Measurements from ENCODE around the gene PYGB. TPM values are rescaled to one million over a fixed set of nuclear protein-coding genes. Genes with fewer than 3 reads are reported as not detected.
"Not testable (repeated sequence)": the region's sequence is repeated elsewhere in the genome, so short reads cannot be mapped to it uniquely, and the experiment has no call there.

Gene PYGB
- total RNA-seq, 1 donor from 2014 or later = 46.6 TPM

DNA sequence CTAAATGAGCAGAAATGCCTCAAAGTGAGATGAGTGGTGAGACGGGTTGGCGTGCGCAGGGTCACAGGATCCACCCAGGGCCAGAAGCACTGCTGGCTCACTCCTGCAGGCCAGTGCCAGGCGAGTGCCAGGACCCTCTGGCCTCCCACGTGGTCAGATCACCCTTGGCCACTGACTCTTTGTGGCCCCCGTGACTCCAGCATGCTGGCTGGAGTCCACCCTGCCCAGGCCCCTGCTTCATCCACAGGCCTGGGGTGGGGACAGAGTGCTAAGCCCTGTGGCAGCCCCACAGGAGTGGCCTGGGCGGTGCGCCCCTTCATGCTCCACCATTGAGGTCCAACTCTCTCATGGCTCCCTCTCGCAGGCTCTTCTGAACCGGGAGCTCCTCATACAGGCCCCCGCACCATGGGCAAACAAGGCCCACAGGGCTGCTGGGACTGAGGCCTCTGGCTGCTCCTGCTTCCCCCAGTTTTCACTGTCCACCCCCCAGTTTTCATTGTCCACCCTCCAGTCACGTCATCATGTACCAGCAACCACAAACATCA lies 81.1 kb downstream of the PYGB start:
- H3K27me3 Mint-ChIP-seq (ENCODE audit: low read depth) = no peaks in the 10 kb centered on the region
- TF ChIP-seq, protein P1, sequence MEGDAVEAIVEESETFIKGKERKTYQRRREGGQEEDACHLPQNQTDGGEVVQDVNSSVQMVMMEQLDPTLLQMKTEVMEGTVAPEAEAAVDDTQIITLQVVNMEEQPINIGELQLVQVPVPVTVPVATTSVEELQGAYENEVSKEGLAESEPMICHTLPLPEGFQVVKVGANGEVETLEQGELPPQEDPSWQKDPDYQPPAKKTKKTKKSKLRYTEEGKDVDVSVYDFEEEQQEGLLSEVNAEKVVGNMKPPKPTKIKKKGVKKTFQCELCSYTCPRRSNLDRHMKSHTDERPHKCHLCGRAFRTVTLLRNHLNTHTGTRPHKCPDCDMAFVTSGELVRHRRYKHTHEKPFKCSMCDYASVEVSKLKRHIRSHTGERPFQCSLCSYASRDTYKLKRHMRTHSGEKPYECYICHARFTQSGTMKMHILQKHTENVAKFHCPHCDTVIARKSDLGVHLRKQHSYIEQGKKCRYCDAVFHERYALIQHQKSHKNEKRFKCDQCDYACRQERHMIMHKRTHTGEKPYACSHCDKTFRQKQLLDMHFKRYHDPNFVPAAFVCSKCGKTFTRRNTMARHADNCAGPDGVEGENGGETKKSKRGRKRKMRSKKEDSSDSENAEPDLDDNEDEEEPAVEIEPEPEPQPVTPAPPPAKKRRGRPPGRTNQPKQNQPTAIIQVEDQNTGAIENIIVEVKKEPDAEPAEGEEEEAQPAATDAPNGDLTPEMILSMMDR (IDR thresholded peaks at IDR 0.05; ENCODE audit: unreplicated experiment) = no peak
- peaks cover 16% of the 10 kb centered on the region for H3K9me3 Mint-ChIP-seq
- peaks cover 14% of the 10 kb centered on the region for H3K36me3 Mint-ChIP-seq
- H3K4me3 Mint-ChIP-seq = no peak overlapping the region
- H3K27ac Mint-ChIP-seq = no peak overlapping the region
- H3K4me1 Mint-ChIP-seq = peaks cover 2% of the 10 kb centered on the region
- DNase-seq (ENCODE audit: low spot score in 2 of 2, unreplicated experiment in 2 of 2) = no peak

DNA sequence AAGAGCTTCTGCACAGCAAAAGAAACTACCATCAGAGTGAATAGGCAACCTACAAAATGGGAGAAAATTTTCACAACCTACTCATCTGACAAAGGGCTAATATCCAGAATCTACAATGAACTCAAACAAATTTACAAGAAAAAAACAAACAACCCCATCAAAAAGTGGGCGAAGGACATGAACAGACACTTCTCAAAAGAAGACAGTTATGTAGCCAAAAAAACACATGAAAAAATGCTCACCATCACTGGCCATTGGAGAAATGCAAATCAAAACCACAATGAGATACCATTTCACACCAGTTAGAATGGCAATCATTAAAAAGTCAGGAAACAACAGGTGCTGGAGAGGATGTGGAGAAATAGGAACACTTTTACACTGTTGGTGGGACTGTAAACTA lies 87.1 kb downstream of the PYGB start:
- not testable (repeated sequence) for H3K27ac Mint-ChIP-seq; H3K9me3 Mint-ChIP-seq; H3K4me3 Mint-ChIP-seq; H3K36me3 Mint-ChIP-seq; DNase-seq (ENCODE audit: low spot score in 2 of 2, unreplicated experiment in 2 of 2); H3K27me3 Mint-ChIP-seq (ENCODE audit: low read depth)
- H3K4me1 Mint-ChIP-seq = peaks cover 11% of the 10 kb centered on the region

DNA sequence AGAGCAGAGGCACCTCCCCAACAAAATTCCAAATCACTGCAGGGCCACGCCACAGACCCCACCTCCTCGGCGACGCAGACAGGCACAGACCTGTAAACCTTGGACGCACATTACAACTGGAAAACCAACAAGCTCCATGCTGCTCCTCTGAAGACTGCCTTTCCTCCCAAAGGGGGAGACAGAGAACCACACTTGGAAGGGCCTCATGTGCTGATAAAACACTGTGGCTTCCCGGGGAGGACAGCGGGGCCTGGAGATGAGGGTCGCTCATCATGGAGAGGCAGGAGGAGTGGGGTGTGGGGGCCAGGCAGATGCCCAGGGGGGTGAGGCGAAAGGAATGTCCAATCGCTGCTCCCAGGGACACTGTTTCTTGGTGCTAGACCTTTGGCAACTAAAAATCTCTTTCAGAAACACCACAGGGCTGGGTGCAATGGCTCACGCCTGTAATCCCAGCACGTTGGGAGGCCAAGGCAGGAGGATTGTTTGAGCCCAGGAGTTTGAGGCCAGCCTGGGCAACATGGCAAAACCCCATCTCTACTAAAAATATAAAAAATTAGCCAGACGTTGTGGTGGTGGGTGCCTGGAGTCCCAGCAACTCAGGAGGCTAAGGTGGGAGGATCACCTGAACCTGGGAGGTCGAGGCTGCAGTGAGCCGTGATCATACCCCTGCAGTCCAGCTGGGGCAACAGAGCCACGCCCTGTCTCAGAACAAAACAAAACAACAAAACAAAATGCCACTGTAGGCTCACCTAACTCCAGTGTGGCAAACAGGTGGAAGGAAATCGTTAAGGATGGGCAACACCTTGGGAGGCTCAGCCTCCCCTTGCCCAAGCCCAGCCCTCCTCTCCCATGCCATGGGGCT lies 88.9 kb downstream of the PYGB start:
- Mint-ChIP-seq H3K4me1 (peaks cover 16% of the 10 kb centered on the region), H3K4me3 (no peak overlapping the region), H3K9me3 (no peaks in the 10 kb centered on the region), H3K27me3 (ENCODE audit: low read depth) (no peaks in the 10 kb centered on the region), H3K27ac (no peak overlapping the region), H3K36me3 (peaks cover 5% of the 10 kb centered on the region)
- DNase-seq (ENCODE audit: low spot score in 2 of 2, unreplicated experiment in 2 of 2) = no peak
- TF ChIP-seq, protein P1 (IDR thresholded peaks at IDR 0.05; ENCODE audit: unreplicated experiment) = no peak

DNA sequence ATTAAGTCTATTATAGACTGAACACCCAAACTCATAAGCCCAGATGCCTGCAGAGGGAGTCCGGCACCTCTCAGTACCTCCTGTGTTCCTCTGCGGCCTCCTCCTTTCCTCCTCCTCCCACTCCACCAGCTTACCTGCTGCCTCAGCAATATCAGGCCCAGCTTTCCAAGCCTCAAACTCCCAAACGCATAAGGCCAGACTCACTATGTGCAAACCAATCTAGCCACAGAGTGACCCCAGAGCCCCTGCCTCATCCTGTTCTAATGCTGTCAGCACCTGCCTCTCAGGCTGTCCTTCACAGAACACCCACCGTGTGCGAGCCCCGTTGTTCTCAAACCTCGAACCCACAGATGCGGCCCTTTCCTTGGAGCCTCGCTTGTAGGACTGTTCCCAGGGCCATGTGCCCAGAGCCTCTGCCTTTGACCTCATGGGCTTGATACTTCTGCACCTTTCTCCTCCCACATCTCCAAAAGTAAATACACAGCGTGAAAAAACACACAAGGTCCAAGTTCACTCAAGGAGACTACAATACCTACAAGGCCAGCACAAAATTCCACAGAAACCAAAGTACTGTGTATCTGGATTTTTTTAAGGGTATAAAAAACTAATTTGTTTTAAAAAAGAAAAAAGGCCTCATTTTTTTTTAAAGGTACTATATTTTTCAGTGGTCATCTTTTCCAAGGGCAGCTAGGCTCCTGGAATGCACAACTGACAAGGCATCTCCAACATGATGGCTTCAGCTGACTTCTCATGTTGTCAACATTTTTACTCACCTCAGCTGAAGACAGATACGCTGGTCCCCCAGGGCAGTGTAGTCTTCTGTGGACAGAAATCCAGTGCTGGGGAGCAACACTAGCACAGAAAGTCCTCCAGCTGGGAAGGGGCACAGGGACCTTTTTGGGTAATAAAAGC lies 90.5 kb downstream of the PYGB start:
- Mint-ChIP-seq H3K27ac (peak overlapping the region; percentile 26), H3K4me3 (no peak overlapping the region), H3K4me1 (peaks cover 16% of the 10 kb centered on the region), H3K27me3 (ENCODE audit: low read depth) (no peaks in the 10 kb centered on the region), H3K36me3 (peaks cover 5% of the 10 kb centered on the region), H3K9me3 (no peaks in the 10 kb centered on the region)
- TF ChIP-seq, protein P1 (IDR thresholded peaks at IDR 0.05; ENCODE audit: unreplicated experiment) = no peak
- no peak for DNase-seq (ENCODE audit: low spot score in 2 of 2, unreplicated experiment in 2 of 2)

DNA sequence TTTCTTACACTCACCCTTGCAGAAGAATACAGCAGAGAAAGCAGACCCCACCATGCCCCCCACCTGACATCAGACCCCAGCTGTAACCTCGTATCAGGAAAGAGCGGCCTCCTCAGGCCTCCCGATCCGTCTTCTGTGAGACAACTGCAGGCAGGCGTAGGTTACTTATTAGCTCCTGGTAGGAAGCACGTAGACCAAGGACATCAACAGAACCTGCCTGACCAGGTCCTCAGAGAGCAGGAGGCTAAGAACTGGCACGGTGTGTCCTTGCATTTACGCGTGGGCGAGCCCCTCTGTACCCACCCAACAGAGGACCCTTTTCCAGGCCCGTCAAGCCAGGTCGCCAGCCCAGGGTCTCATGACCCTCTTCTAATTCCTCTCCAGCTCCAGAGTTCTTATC lies 91.7 kb downstream of the PYGB start:
- Mint-ChIP-seq H3K9me3 (peaks cover 8% of the 10 kb centered on the region), H3K4me1 (peaks cover 16% of the 10 kb centered on the region), H3K27me3 (ENCODE audit: low read depth) (no peaks in the 10 kb centered on the region), H3K36me3 (peaks cover 7% of the 10 kb centered on the region), H3K27ac (peak overlapping the region; percentile 7), H3K4me3 (no peak overlapping the region)
- TF ChIP-seq, protein P1 (IDR thresholded peaks at IDR 0.05; ENCODE audit: unreplicated experiment) = no peak
- no peak for DNase-seq (ENCODE audit: low spot score in 2 of 2, unreplicated experiment in 2 of 2)

Measured in mesothelial cell of epicardium (in vitro differentiated cells).